OCI-LY3 (cell line): ENCODE measurements around the gene GMPPA.

Source experiments
- H2AFZ ChIP-seq: fragments of 200-600, 300-600 bp; shearing (Covaris generic); 2 replicates; pipeline ENCODE4 v1.6.0; 2014; ENCODE audit warnings: antibody characterized with exemption, low read depth, low read length
- H3K27ac ChIP-seq: fragments of 200-600, 300-600 bp; sonication (generic); 2 replicates; pipeline ENCODE4 v1.5.1; 2014; ENCODE audit warnings: mild to moderate bottlenecking, low read length, moderate library complexity, mixed read lengths
- H3K27me3 ChIP-seq: fragments of 200-600, 300-600 bp; sonication (generic); 2 replicates; pipeline ENCODE4 v1.6.1; 2014; ENCODE audit warnings: low read depth, low read length, mixed read lengths
- H3K36me3 ChIP-seq: fragments of 200-600, 300-600 bp; sonication (generic); replicated peaks from 2 replicates; pipeline ENCODE3; 2014; ENCODE audit warnings: low read depth, low read length, mixed read lengths
- H3K4me1 ChIP-seq: fragments of 300-600, 200-600 bp; sonication (generic); 2 replicates; pipeline ENCODE4 v1.6.1; 2014; ENCODE audit warnings: low read length, mixed read lengths
- H3K4me2 ChIP-seq: fragments of 200-600, 300-600 bp; sonication (generic); 2 replicates; pipeline ENCODE4 v1.6.1; 2014; ENCODE audit warnings: low read length, mixed read lengths
- H3K4me3 ChIP-seq: fragments of 300-600, 200-600 bp; sonication (generic); 2 replicates; pipeline ENCODE4 v1.5.1; 2014; ENCODE audit warnings: antibody characterized with exemption, mild to moderate bottlenecking, low read length, moderate library complexity
- H3K79me2 ChIP-seq: fragments of 300-600, 200-600 bp; shearing (Covaris generic); 2 replicates; pipeline ENCODE4 v1.6.1; 2014; ENCODE audit warnings: mild to moderate bottlenecking, low read length, mixed read lengths
- H3K9ac ChIP-seq: fragments of 300-600, 200-600 bp; shearing (Covaris generic); 2 replicates; pipeline ENCODE4 v1.6.0; 2014; ENCODE audit warnings: mild to moderate bottlenecking, low read length, moderate library complexity
- H3K9me3 ChIP-seq: fragments of 200-600, 300-600 bp; shearing (Covaris generic); 2 replicates; pipeline ENCODE4 v1.6.1; 2014; ENCODE audit warnings: low read length, mixed read lengths; ENCODE audit not compliant: insufficient read depth
- H4K20me1 ChIP-seq: fragments of 200-600, 300-600 bp; sonication (generic); 2 replicates; pipeline ENCODE4 v1.6.1; 2016; ENCODE audit warnings: low read length, mixed read lengths; ENCODE audit not compliant: insufficient read depth
- EZH2phosphoT487 ChIP-seq: fragments of 200-600 bp; shearing (Covaris generic); IDR thresholded peaks from 2 replicates; pipeline ENCODE4 v1.6.1; 2018; ENCODE audit warnings: antibody characterized with exemption, mixed run types, low read depth
- TF ChIP-seq, protein P1 (sequence below): fragments of 200-600, 300-600 bp; sonication (generic); IDR thresholded peaks from 2 replicates; pipeline ENCODE4 v1.5.1; 2014; ENCODE audit warnings: antibody characterized with exemption, low read length, low read depth

The GMPPA gene

DNA sequence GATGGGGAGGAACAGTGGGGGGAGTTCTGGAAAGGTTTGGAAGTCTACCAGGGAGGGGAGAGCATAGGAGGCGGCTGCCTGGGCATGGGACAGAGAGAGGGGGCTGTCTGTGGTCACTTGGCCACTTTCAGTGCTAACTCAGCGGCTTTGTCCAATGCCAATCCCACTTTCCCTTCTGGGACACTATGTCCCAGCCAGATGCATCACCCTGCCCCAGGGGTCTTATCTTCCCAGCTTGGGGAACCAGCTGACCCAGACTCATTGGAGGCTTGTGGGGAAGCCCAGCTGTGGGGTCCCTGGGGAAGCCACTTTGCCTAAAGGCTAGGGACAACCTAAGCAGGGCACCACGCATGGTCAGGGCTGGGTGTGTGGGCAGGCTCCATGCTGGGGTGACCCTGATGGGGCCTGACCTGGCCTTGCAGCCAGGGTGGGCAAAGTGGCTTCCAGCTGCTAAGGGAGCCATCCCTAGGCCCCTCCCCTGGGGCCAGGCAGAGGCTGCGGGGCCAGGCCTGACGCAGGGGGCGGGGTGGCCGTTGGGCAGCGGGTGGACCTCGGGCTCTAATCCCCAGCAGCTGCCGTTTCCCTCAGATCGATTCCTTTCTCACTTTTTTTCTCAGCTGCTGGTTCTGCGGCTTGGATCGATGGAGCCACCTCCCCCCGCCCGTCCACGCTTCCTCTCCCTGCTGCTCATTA, 14.0 kb downstream of the GMPPA start:
- Histone ChIP-seq H3K4me3 (no peak overlapping the region), H3K4me1 (0 out of 2 replicates have a peak, but pooled peaks cover 5% of the 10 kb centered on the region), H2AFZ (no peak overlapping the region), H3K79me2 (no peaks in the 10 kb centered on the region), H3K36me3 (no peaks in the 10 kb centered on the region), H3K4me2 (no peak overlapping the region), H3K27ac (no peak overlapping the region), H4K20me1 (no peaks in the 10 kb centered on the region), H3K9me3 (no peaks in the 10 kb centered on the region), H3K27me3 (peaks cover 21% of the 10 kb centered on the region), H3K9ac (no peak overlapping the region)
- no peak for TF ChIP-seq EZH2phosphoT487
- TF ChIP-seq, protein P1, sequence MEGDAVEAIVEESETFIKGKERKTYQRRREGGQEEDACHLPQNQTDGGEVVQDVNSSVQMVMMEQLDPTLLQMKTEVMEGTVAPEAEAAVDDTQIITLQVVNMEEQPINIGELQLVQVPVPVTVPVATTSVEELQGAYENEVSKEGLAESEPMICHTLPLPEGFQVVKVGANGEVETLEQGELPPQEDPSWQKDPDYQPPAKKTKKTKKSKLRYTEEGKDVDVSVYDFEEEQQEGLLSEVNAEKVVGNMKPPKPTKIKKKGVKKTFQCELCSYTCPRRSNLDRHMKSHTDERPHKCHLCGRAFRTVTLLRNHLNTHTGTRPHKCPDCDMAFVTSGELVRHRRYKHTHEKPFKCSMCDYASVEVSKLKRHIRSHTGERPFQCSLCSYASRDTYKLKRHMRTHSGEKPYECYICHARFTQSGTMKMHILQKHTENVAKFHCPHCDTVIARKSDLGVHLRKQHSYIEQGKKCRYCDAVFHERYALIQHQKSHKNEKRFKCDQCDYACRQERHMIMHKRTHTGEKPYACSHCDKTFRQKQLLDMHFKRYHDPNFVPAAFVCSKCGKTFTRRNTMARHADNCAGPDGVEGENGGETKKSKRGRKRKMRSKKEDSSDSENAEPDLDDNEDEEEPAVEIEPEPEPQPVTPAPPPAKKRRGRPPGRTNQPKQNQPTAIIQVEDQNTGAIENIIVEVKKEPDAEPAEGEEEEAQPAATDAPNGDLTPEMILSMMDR: no peak

DNA sequence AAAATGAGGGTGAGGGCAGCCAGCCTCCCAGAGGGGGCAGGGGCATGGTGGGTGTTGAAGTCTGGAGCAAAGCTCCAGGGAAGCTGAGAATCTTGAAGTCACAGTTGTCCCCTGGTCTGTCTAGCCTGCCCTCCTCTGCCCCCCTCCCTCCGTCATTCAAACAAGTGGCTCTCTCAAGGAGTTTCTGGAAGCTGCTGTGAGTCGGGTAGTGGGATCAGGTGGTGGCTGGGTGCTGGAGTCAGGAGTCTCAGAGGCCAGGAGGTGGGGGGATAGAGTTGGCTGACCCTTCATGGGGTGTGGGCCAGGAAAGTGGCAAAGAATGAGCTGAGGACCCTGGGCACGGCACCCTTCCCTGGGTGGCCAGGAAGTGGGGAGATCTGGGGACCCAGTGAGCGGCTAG, 15.1 kb downstream of the GMPPA start:
- Histone ChIP-seq H3K4me1 (0 out of 2 replicates have a peak, but pooled peaks cover 5% of the 10 kb centered on the region), H3K79me2 (no peaks in the 10 kb centered on the region), H3K36me3 (no peaks in the 10 kb centered on the region), H3K4me3 (no peak overlapping the region), H4K20me1 (no peaks in the 10 kb centered on the region), H3K9me3 (no peaks in the 10 kb centered on the region), H3K9ac (no peak overlapping the region), H2AFZ (no peak overlapping the region), H3K27ac (no peak overlapping the region), H3K4me2 (no peak overlapping the region), H3K27me3 (peaks cover 21% of the 10 kb centered on the region)
- TF ChIP-seq EZH2phosphoT487: no peak
- TF ChIP-seq, protein P1: no peak

DNA sequence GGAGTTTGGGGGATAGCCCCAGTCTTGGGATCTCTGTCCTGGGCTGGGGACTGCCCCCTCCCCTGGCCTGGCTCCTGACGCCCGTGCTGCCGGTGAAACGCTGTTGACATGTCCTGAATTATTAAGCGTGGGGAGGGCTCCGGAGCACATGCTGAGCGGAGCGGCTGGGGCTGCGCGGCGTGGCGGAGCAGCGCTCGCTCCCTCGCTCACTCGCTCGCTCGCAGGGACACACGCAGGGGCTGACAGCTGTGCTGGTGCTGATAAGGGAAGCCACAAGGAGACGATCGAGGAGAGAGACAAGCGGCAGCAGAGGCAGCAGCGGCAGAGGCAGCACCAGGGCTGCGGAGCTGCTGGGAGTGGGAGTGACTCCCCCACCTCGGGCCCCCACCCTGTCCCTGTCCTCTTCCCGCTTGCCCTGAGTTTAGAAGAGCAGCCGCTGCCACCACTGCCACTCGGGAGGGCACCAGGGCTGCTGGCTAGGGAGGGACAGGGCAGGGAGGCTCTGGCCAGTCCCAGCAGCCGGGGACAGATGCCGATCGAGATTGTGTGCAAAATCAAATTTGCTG, 15.6 kb downstream of the GMPPA start, which contains the start of gene ASIC4:
Gene ASIC4 (plus strand): TSS at position 287 of the 566 bp plus-strand sequence. CDS start 243 bp downstream, at position 530.
- no peak for TF ChIP-seq EZH2phosphoT487
- TF ChIP-seq, protein P1: no peak
- H3K4me2 ChIP-seq: no peak within 1 kb of the TSS
- no peak within 1 kb of the TSS for H2AFZ ChIP-seq
- no peaks in the 10 kb centered on the region for H3K79me2 ChIP-seq
- H3K9me3 ChIP-seq: no peaks in the 10 kb centered on the region
- H4K20me1 ChIP-seq: no peaks in the 10 kb centered on the region
- no peaks in the 10 kb centered on the region for H3K36me3 ChIP-seq
- no peak within 1 kb of the TSS for H3K27ac ChIP-seq
- H3K9ac ChIP-seq: no peak within 1 kb of the TSS
- peaks cover 21% of the 10 kb centered on the region for H3K27me3 ChIP-seq
- 0 out of 2 replicates have a peak, but pooled peaks cover 5% of the 10 kb centered on the region for H3K4me1 ChIP-seq
- H3K4me3 ChIP-seq: no peak within 1 kb of the TSS

DNA sequence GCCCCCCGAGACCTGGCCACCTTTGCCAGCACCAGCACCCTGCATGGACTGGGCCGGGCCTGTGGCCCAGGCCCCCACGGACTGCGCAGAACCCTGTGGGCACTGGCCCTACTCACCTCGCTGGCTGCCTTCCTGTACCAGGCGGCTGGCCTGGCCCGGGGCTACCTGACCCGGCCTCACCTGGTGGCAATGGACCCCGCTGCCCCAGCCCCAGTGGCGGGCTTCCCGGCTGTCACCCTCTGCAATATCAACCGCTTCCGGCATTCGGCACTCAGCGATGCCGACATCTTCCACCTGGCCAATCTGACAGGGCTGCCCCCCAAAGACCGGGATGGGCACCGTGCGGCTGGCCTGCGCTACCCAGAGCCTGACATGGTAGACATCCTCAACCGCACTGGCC, 16.1 kb downstream of the GMPPA start:
- H3K27ac ChIP-seq: no peak overlapping the region
- no peaks in the 10 kb centered on the region for H3K9me3 ChIP-seq
- no peak overlapping the region for H3K4me3 ChIP-seq
- no peak overlapping the region for H3K4me2 ChIP-seq
- no peak overlapping the region for H3K9ac ChIP-seq
- H3K4me1 ChIP-seq: 0 out of 2 replicates have a peak, but pooled peaks cover under 1% of the 10 kb centered on the region
- H3K36me3 ChIP-seq: no peaks in the 10 kb centered on the region
- no peaks in the 10 kb centered on the region for H4K20me1 ChIP-seq
- peaks cover 24% of the 10 kb centered on the region for H3K27me3 ChIP-seq
- no peaks in the 10 kb centered on the region for H3K79me2 ChIP-seq
- TF ChIP-seq, protein P1: no peak
- TF ChIP-seq EZH2phosphoT487: no peak
- H2AFZ ChIP-seq: no peak overlapping the region
